ENCODE data around the gene WNT10A.
"Not testable (repeated sequence)": the region's sequence is repeated elsewhere in the genome, so short reads cannot be mapped to it uniquely, and the experiment has no call there.

Gene WNT10A

GRCh38 chr2:218880102-218880858 lies at the start of gene WNT10A:
TSS of gene WNT10A (plus strand) at chr2:218880852. CDS start at chr2:218880996, 144 bp downstream.
- peak; percentile 84 for DNase-seq (ENCODE audit: low spot score)

- no peak for DNase-seq (ENCODE audit: low spot score)
Observed at GRCh38 chr2:218831378-218831990, 49.2 kb upstream of the WNT10A start, which contains the start of gene PRKAG3. TSS of gene PRKAG3 (minus strand) at chr2:218831803.

- no peak for DNase-seq (ENCODE audit: low spot score)
Observed at GRCh38 chr2:218832081-218832480, 48.6 kb upstream of the WNT10A start.

- no peak for DNase-seq (ENCODE audit: low spot score)
Observed at GRCh38 chr2:218832520-218832919, 48.1 kb upstream of the WNT10A start.

- DNase-seq (ENCODE audit: low spot score) = no peak
Observed at GRCh38 chr2:218833023-218833609, 47.5 kb upstream of the WNT10A start.

GRCh38 chr2:218834685-218835084 lies 46.0 kb upstream of the WNT10A start:
- no peak for DNase-seq (ENCODE audit: low spot score)

- no peak for DNase-seq (ENCODE audit: low spot score)
Observed at GRCh38 chr2:218837495-218837894, 43.2 kb upstream of the WNT10A start.

GRCh38 chr2:218839430-218839829 lies 41.2 kb upstream of the WNT10A start:
- DNase-seq (ENCODE audit: low spot score) = no peak

- DNase-seq (ENCODE audit: low spot score) = no peak
Observed at GRCh38 chr2:218839888-218840287, 40.8 kb upstream of the WNT10A start.

GRCh38 chr2:218844334-218844733 lies 36.3 kb upstream of the WNT10A start:
- DNase-seq (ENCODE audit: low spot score) = not testable (repeated sequence)

GRCh38 chr2:218846963-218847362 lies 33.7 kb upstream of the WNT10A start:
- not testable (repeated sequence) for DNase-seq (ENCODE audit: low spot score)

GRCh38 chr2:218849721-218850120 lies 30.9 kb upstream of the WNT10A start:
- DNase-seq (ENCODE audit: low spot score) = no peak

- no peak for DNase-seq (ENCODE audit: low spot score)
Observed at GRCh38 chr2:218850796-218851195, 29.9 kb upstream of the WNT10A start.

- no peak for DNase-seq (ENCODE audit: low spot score)
Observed at GRCh38 chr2:218851286-218851685, 29.4 kb upstream of the WNT10A start.

GRCh38 chr2:218852911-218853667 lies 27.6 kb upstream of the WNT10A start:
- DNase-seq (ENCODE audit: low spot score) = peak; percentile 56

- no peak for DNase-seq (ENCODE audit: low spot score)
Observed at GRCh38 chr2:218853766-218854165, 26.9 kb upstream of the WNT10A start.

GRCh38 chr2:218854860-218855259 lies 25.8 kb upstream of the WNT10A start:
- no peak for DNase-seq (ENCODE audit: low spot score)

GRCh38 chr2:218855305-218856166 lies 25.1 kb upstream of the WNT10A start:
- DNase-seq (ENCODE audit: low spot score) = no peak

- DNase-seq (ENCODE audit: low spot score) = no peak
Observed at GRCh38 chr2:218856167-218856895, 24.3 kb upstream of the WNT10A start.

- DNase-seq (ENCODE audit: low spot score) = no peak
Observed at GRCh38 chr2:218856896-218857243, 23.8 kb upstream of the WNT10A start.
